Measurements from ENCODE around the gene IER3. TPM values are rescaled to one million over a fixed set of nuclear protein-coding genes. Genes with fewer than 3 reads are reported as not detected.
A peak's percentile ranks its signal among the peaks of the same experiment; 100 is the strongest.

Gene IER3
- total and polyA plus RNA-seq, 2 of the 13 experiments (the other 11 are each of a cell fraction or from before 2014, with no cell fraction given), result 51.1 to 131 TPM

DNA sequence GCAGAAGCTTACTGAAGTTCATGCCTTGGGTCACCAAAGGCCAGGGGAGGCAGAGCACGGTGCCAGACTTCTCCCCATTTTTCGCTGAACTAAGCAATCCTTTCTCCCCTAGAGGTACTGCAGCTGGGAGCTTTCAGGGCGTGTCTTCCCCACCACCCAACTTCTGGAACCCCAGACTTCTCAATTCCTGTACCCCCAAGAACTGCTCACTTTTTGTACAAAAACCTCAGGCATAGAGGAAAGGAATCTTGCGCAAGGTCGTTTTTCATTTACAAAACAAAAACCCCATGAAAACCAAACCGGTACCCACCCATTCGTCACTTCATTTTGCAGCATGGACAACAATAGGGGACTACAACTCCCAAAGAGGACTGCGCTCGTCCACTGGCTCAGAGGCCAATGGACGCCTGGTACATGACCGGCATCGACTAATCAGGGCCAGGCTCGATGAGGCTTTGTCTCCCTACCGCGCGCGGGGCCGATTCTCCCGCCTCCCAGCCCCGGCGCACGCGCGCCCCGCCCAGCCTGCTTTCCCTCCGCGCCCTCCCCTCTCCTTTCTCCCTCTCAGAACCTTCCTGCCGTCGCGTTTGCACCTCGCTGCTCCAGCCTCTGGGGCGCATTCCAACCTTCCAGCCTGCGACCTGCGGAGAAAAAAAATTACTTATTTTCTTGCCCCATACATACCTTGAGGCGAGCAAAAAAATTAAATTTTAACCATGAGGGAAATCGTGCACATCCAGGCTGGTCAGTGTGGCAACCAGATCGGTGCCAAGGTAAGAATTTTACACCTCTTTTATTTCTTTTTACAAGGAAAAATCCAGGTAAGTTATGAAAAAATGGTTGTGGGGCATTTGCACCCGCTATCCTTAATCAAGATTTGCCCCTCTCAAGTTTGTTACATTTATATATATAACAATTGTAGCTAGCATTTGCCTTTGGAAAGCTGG, 24.3 kb downstream of the IER3 start, which contains the start of gene TUBB (continued):
- TF ChIP-seq, protein P1, sequence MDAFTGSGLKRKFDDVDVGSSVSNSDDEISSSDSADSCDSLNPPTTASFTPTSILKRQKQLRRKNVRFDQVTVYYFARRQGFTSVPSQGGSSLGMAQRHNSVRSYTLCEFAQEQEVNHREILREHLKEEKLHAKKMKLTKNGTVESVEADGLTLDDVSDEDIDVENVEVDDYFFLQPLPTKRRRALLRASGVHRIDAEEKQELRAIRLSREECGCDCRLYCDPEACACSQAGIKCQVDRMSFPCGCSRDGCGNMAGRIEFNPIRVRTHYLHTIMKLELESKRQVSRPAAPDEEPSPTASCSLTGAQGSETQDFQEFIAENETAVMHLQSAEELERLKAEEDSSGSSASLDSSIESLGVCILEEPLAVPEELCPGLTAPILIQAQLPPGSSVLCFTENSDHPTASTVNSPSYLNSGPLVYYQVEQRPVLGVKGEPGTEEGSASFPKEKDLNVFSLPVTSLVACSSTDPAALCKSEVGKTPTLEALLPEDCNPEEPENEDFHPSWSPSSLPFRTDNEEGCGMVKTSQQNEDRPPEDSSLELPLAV (CRISPR knock-in tag; conservative IDR thresholded peaks at IDR 0.05; ENCODE audit: low read depth), result no peak
- TF ChIP-seq GLI4 (CRISPR knock-in tag; IDR thresholded peaks at IDR 0.05; ENCODE audit: borderline replicate concordance), result no peak
- TF ChIP-seq, protein P2, sequence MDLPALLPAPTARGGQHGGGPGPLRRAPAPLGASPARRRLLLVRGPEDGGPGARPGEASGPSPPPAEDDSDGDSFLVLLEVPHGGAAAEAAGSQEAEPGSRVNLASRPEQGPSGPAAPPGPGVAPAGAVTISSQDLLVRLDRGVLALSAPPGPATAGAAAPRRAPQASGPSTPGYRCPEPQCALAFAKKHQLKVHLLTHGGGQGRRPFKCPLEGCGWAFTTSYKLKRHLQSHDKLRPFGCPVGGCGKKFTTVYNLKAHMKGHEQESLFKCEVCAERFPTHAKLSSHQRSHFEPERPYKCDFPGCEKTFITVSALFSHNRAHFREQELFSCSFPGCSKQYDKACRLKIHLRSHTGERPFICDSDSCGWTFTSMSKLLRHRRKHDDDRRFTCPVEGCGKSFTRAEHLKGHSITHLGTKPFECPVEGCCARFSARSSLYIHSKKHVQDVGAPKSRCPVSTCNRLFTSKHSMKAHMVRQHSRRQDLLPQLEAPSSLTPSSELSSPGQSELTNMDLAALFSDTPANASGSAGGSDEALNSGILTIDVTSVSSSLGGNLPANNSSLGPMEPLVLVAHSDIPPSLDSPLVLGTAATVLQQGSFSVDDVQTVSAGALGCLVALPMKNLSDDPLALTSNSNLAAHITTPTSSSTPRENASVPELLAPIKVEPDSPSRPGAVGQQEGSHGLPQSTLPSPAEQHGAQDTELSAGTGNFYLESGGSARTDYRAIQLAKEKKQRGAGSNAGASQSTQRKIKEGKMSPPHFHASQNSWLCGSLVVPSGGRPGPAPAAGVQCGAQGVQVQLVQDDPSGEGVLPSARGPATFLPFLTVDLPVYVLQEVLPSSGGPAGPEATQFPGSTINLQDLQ (CRISPR knock-in tag; IDR thresholded peaks at IDR 0.05), result 0 out of 2 replicates have a peak, but pooled peaks have one; percentile 52
- TF ChIP-seq, protein P3, sequence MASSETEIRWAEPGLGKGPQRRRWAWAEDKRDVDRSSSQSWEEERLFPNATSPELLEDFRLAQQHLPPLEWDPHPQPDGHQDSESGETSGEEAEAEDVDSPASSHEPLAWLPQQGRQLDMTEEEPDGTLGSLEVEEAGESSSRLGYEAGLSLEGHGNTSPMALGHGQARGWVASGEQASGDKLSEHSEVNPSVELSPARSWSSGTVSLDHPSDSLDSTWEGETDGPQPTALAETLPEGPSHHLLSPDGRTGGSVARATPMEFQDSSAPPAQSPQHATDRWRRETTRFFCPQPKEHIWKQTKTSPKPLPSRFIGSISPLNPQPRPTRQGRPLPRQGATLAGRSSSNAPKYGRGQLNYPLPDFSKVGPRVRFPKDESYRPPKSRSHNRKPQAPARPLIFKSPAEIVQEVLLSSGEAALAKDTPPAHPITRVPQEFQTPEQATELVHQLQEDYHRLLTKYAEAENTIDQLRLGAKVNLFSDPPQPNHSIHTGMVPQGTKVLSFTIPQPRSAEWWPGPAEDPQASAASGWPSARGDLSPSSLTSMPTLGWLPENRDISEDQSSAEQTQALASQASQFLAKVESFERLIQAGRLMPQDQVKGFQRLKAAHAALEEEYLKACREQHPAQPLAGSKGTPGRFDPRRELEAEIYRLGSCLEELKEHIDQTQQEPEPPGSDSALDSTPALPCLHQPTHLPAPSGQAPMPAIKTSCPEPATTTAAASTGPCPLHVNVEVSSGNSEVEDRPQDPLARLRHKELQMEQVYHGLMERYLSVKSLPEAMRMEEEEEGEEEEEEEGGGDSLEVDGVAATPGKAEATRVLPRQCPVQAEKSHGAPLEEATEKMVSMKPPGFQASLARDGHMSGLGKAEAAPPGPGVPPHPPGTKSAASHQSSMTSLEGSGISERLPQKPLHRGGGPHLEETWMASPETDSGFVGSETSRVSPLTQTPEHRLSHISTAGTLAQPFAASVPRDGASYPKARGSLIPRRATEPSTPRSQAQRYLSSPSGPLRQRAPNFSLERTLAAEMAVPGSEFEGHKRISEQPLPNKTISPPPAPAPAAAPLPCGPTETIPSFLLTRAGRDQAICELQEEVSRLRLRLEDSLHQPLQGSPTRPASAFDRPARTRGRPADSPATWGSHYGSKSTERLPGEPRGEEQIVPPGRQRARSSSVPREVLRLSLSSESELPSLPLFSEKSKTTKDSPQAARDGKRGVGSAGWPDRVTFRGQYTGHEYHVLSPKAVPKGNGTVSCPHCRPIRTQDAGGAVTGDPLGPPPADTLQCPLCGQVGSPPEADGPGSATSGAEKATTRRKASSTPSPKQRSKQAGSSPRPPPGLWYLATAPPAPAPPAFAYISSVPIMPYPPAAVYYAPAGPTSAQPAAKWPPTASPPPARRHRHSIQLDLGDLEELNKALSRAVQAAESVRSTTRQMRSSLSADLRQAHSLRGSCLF (CRISPR knock-in tag; IDR thresholded peaks at IDR 0.05; ENCODE audit: borderline replicate concordance), result no peak
- TF ChIP-seq, protein P4, sequence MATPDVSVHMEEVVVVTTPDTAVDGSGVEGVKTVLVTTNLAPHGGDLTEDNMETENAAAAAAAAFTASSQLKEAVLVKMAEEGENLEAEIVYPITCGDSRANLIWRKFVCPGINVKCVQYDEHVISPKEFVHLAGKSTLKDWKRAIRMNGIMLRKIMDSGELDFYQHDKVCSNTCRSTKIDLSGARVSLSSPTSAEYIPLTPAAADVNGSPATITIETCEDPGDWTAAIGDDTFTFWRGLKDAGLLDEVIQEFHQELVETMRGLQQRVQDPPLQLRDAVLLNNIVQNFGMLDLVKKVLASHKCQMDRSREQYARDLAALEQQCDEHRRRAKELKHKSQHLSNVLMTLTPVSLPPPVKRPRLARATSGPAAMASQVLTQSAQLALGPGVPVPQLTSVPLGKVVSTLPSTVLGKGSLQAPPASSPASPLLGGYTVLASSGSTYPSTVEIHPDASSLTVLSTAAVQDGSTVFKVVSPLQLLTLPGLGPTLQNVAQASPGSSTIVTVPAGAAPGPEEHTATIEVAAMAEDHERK (CRISPR knock-in tag; IDR thresholded peaks at IDR 0.05; ENCODE audit: low read depth), result peak; percentile 19; the same call in 1 of the 2 replicates
- TF ChIP-seq ZNF17 (CRISPR knock-in tag; IDR thresholded peaks at IDR 0.05), result no peak
- no peak for TF ChIP-seq HOXA9 (CRISPR knock-in tag; IDR thresholded peaks at IDR 0.05; ENCODE audit: borderline replicate concordance)
- TF ChIP-seq NKX3-1 (CRISPR knock-in tag; IDR thresholded peaks at IDR 0.05), result no peak; the same call in 1 of the 2 replicates
- TF ChIP-seq ZNF205 (CRISPR knock-in tag; IDR thresholded peaks at IDR 0.05), result 0 out of 2 replicates have a peak, but pooled peaks have one; percentile 11
- TF ChIP-seq, protein P5, sequence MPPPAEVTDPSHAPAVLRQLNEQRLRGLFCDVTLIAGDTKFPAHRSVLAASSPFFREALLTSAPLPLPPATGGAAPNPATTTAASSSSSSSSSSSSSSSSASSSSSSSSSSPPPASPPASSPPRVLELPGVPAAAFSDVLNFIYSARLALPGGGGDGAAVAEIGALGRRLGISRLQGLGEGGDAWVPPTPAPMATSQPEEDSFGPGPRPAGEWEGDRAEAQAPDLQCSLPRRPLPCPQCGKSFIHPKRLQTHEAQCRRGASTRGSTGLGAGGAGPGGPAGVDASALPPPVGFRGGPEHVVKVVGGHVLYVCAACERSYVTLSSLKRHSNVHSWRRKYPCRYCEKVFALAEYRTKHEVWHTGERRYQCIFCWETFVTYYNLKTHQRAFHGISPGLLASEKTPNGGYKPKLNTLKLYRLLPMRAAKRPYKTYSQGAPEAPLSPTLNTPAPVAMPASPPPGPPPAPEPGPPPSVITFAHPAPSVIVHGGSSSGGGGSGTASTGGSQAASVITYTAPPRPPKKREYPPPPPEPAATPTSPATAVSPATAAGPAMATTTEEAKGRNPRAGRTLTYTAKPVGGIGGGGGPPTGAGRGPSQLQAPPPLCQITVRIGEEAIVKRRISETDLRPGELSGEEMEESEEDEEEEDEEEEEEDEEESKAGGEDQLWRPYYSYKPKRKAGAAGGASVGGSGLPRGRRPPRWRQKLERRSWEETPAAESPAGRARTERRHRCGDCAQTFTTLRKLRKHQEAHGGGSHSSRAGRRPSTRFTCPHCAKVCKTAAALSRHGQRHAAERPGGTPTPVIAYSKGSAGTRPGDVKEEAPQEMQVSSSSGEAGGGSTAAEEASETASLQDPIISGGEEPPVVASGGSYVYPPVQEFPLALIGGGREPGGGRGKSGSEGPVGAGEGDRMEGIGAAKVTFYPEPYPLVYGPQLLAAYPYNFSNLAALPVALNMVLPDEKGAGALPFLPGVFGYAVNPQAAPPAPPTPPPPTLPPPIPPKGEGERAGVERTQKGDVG (CRISPR knock-in tag; IDR thresholded peaks at IDR 0.05; ENCODE audit: borderline replicate concordance), result peak; percentile 73; the same call in 1 of the 2 replicates
- no peak for TF ChIP-seq ZNF180 (CRISPR knock-in tag; IDR thresholded peaks at IDR 0.05; ENCODE audit: borderline replicate concordance, low read depth)
